Karpas-422 (cell line): ENCODE results near the gene CDC5L. TPM values are rescaled to one million over a fixed set of nuclear protein-coding genes. Genes with fewer than 3 reads are reported as not detected.

Source experiments
- DNase-seq: peaks from one replicate; pipeline ENCODE4 v3.0.0-alpha.2; 2015
- H2AFZ ChIP-seq: fragments of 200-600 bp; sonication (generic); 2 replicates; pipeline ENCODE4 v1.6.1; 2014; ENCODE audit warnings: antibody characterized with exemption, low read length, mixed read lengths
- H3K27ac ChIP-seq: fragments of 200-600 bp; sonication (generic); 2 replicates; pipeline ENCODE4 v1.5.1; 2014; ENCODE audit warnings: mild to moderate bottlenecking, low read length, moderate library complexity
- H3K27me3 ChIP-seq: fragments of 200-600 bp; sonication (generic); 2 replicates; pipeline ENCODE4 v1.6.1; 2014; ENCODE audit warnings: low read length, mixed read lengths
- H3K36me3 ChIP-seq: fragments of 200-600 bp; sonication (generic); 2 replicates; pipeline ENCODE4 v1.6.1; 2014; ENCODE audit warnings: low read length, mixed read lengths; ENCODE audit not compliant: insufficient read depth
- H3K4me1 ChIP-seq: fragments of 200-600 bp; sonication (generic); 2 replicates; pipeline ENCODE4 v1.6.1; 2014; ENCODE audit warnings: mild to moderate bottlenecking, low read length, mixed read lengths
- H3K4me2 ChIP-seq: fragments of 200-600 bp; sonication (generic); 2 replicates; pipeline ENCODE4 v1.6.1; 2014; ENCODE audit warnings: low read length, low read depth, mild to moderate bottlenecking; ENCODE audit not compliant: poor library complexity, severe bottlenecking
- H3K4me3 ChIP-seq: fragments of 200-600 bp; sonication (generic); 2 replicates; pipeline ENCODE4 v1.5.1; 2014; ENCODE audit warnings: mild to moderate bottlenecking, antibody characterized with exemption, low read length, mixed read lengths
- H3K79me2 ChIP-seq: fragments of 200-600 bp; sonication (generic); 2 replicates; pipeline ENCODE4 v1.6.1; 2014; ENCODE audit warnings: mild to moderate bottlenecking, low read length, mixed read lengths
- H3K9ac ChIP-seq: fragments of 200-600 bp; sonication (generic); 2 replicates; pipeline ENCODE4 v1.6.0; 2014; ENCODE audit warnings: low read length
- H3K9me2 ChIP-seq: fragments of 200-600 bp; sonication (generic), shearing (Covaris generic); replicated peaks from 2 replicates; pipeline ENCODE4 v1.6.0; 2014; ENCODE audit warnings: mild to moderate bottlenecking, low read length, moderate library complexity; ENCODE audit not compliant: insufficient read depth
- H3K9me3 ChIP-seq: fragments of 300-700, 200-600 bp; sonication (generic); 2 replicates; pipeline ENCODE4 v1.6.1; 2014; ENCODE audit warnings: low read length, mixed read lengths
- H4K20me1 ChIP-seq: fragments of 200-600 bp; sonication (generic); 2 replicates; pipeline ENCODE4 v1.6.1; 2014; ENCODE audit warnings: mild to moderate bottlenecking, antibody characterized with exemption, low read length, low read depth; ENCODE audit not compliant: insufficient read depth
- total RNA-seq: library from RNA; depleted of rRNA; stranded (reverse); fragments of >200 nt; shearing (Covaris generic); gene quantifications from 2 replicates; pipeline ENCODE4 v1.2.3, GENCODE V29; 2014; ENCODE audit warnings: low replicate concordance

Gene CDC5L
- total RNA-seq, 1 experiment from 2014 or later = 19.1 TPM

DNA sequence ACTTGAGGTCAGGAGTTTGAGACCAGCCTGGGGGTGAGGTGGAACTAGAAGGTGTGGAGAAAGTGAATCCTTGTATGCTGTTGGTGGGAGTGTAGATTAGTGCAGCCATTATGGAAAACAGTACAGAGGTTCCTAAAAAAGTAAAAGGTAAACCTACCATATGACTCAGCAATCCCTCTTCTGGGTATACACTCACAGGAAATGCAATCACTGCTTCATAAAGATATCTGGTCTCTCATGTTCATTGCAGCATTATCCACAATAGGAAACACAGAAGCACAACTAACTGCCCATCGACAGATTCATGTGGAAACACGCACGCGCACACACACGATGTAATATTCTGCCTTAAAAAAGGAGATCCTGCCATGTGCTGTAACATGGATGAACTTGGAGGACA, 66.7 kb downstream of the CDC5L start:
- Histone ChIP-seq H3K9ac (no peak overlapping the region), H4K20me1 (peaks cover 4% of the 10 kb centered on the region; the same call in 1 of the 2 replicates), H3K9me2 (no peaks in the 10 kb centered on the region), H3K4me3 (no peak overlapping the region), H2AFZ (no peak overlapping the region), H3K9me3 (no peaks in the 10 kb centered on the region), H3K27me3 (no peaks in the 10 kb centered on the region), H3K27ac (no peak overlapping the region), H3K36me3 (peaks cover 9% of the 10 kb centered on the region; the same call in 1 of the 2 replicates), H3K4me2 (no peak overlapping the region), H3K79me2 (no peaks in the 10 kb centered on the region), H3K4me1 (no peaks in the 10 kb centered on the region)
- DNase-seq = no peak

DNA sequence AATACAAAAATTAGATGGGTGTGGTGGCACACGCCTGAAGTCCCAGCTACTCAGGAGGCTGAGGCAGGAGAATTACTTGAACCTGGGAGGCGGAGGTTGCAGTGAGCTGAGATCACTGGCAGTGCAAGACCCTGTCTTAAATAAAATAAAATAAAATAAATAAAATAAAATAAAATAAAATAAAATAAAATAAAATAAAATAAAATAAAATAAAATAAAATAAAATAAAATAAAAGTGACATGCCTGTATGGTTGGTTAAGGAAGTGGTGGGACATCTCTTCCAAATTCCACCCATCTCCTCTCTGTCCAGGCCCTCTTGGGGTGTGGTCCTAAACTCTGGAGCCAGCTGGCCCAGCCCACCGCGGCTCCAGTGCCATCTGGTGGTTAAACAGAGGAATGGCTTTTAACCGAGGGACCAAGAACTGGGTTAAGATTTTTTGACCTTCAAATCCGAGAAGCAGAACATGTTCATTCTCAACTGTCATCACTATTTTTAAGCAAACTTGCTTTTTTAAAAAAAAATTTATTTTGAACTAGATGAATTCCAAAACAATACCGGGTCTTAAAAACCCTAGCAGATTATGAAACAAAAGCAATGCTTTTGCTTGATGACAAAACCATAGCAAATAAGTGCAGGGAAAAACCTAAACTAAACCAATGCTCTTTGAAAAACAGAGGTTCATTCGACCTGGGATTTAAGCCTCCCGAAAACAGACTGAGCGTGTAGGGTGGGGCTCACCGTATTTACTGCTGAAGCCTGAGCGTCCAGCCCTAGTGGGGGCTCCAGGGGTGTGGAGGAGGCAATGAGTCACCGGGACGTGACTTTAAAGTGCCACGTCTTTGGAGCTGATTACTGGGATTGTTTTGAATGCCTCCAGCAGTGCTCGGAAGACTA, 68.8 kb downstream of the CDC5L start:
- no peaks in the 10 kb centered on the region for H3K9me2 ChIP-seq
- peaks cover 4% of the 10 kb centered on the region; the same call in 1 of the 2 replicates for H4K20me1 ChIP-seq
- H3K9me3 ChIP-seq = no peaks in the 10 kb centered on the region
- H2AFZ ChIP-seq = no peak overlapping the region
- no peaks in the 10 kb centered on the region for H3K4me1 ChIP-seq
- H3K27me3 ChIP-seq = no peaks in the 10 kb centered on the region
- H3K79me2 ChIP-seq = no peaks in the 10 kb centered on the region
- H3K9ac ChIP-seq = no peak overlapping the region
- H3K27ac ChIP-seq = no peak overlapping the region
- H3K36me3 ChIP-seq = peaks cover 8% of the 10 kb centered on the region; the same call in 1 of the 2 replicates
- no peak overlapping the region for H3K4me3 ChIP-seq
- peak; percentile 82 for DNase-seq
- H3K4me2 ChIP-seq = no peak overlapping the region

DNA sequence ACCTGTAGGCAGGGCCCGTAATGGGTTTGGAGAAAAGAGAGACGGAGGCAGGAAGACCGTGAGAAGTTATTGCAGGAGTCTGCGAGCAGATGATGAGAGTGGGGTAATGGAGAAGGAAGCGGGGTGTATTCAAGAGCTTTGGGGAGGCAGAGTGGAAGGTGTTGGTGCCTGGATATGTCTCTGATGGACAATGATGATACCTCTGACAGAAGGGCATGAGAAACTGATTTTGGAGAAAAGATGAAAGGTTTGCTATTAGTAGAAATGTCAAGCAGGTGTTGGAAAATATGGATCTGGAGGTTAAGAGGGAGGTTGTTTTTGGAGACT, 69.4 kb downstream of the CDC5L start:
- Histone ChIP-seq H3K36me3 (peaks cover 3% of the 10 kb centered on the region; the same call in 1 of the 2 replicates), H3K4me1 (no peaks in the 10 kb centered on the region), H3K4me2 (no peak overlapping the region), H3K4me3 (no peak overlapping the region), H3K9ac (no peak overlapping the region), H2AFZ (no peak overlapping the region), H3K9me3 (no peaks in the 10 kb centered on the region), H3K79me2 (no peaks in the 10 kb centered on the region), H3K27ac (no peak overlapping the region), H3K27me3 (no peaks in the 10 kb centered on the region), H4K20me1 (peaks cover 4% of the 10 kb centered on the region; the same call in 1 of the 2 replicates), H3K9me2 (no peaks in the 10 kb centered on the region)
- DNase-seq = no peak

DNA sequence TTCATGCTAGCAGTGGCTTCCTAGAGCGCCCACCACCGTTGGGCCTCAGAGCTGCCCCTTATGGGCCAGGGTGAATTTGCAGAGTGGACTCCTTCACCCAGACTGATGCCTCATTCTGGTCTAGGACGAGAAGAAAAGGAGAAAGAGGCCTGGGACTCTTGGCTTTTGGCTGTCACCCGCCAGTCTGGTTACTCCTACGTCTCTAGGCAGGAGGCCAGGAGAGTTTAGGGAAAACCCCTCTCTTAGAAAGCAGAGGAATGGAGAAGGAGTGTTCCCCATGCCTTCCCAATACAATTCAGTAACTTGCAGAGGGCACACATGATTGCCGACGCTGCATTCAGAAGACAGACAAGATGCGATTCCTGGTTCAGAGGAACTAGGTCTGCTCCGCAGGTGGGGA, 70.1 kb downstream of the CDC5L start:
- H3K4me3 ChIP-seq = no peak overlapping the region
- no peaks in the 10 kb centered on the region for H3K9me2 ChIP-seq
- H3K27ac ChIP-seq = no peak overlapping the region
- no peak overlapping the region for H3K4me2 ChIP-seq
- DNase-seq = no peak
- H3K36me3 ChIP-seq = peaks cover 3% of the 10 kb centered on the region; the same call in 1 of the 2 replicates
- no peaks in the 10 kb centered on the region for H3K9me3 ChIP-seq
- H3K79me2 ChIP-seq = no peaks in the 10 kb centered on the region
- H3K4me1 ChIP-seq = no peaks in the 10 kb centered on the region
- no peak overlapping the region for H3K9ac ChIP-seq
- H4K20me1 ChIP-seq = peaks cover 4% of the 10 kb centered on the region; the same call in 1 of the 2 replicates
- H2AFZ ChIP-seq = no peak overlapping the region
- H3K27me3 ChIP-seq = no peaks in the 10 kb centered on the region

DNA sequence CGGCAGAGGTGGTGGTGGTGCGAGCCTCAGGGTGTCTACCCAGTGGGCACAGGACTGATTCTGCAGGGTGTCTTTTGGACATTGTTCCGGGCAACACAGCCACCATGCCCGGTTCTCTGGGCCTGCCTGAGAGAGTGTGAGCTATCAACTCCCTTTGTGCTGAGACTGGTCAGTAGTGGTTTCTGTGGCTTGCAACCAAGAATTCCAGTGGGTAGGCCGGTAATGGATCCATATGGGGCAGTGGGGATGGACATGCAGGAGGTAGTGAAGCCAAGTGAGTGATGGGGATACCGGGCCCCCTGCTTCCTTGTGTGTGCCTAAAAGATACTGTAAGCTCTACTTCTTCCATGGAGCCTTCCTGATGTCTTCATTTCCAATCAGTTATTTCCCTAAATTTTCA, 71.0 kb downstream of the CDC5L start:
- H3K27me3 ChIP-seq = no peaks in the 10 kb centered on the region
- peaks cover 4% of the 10 kb centered on the region; the same call in 1 of the 2 replicates for H4K20me1 ChIP-seq
- no peak overlapping the region for H2AFZ ChIP-seq
- no peaks in the 10 kb centered on the region for H3K79me2 ChIP-seq
- no peaks in the 10 kb centered on the region for H3K9me3 ChIP-seq
- no peak overlapping the region for H3K9ac ChIP-seq
- H3K36me3 ChIP-seq = peaks cover 3% of the 10 kb centered on the region; the same call in 1 of the 2 replicates
- no peak for DNase-seq
- no peaks in the 10 kb centered on the region for H3K4me1 ChIP-seq
- no peak overlapping the region for H3K4me3 ChIP-seq
- no peak overlapping the region for H3K27ac ChIP-seq
- no peaks in the 10 kb centered on the region for H3K9me2 ChIP-seq
- H3K4me2 ChIP-seq = no peak overlapping the region

DNA sequence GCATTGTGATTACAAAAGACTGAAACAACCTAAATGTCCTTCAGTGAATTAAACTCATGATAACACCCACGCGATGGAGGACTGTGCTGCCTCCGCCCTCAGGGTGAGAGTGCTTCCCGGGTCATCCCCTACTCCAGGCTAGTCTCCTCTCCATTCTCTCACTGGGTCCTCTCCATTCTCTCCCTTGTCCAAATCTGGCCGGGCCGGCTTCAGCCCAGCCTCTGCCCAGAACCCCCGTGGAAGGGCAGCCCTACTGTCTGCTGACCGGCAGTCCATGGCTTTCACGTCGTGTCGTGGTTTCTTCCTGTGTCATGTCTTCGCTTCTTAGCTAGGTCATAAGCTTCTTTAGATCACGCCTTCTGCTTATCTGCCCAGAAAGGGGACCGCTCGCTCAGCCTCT, 74.8 kb downstream of the CDC5L start:
- H3K27ac ChIP-seq = no peak overlapping the region
- H3K79me2 ChIP-seq = no peaks in the 10 kb centered on the region
- no peaks in the 10 kb centered on the region for H3K36me3 ChIP-seq
- no peaks in the 10 kb centered on the region for H3K4me1 ChIP-seq
- no peak overlapping the region for H3K4me2 ChIP-seq
- H3K27me3 ChIP-seq = no peaks in the 10 kb centered on the region
- H3K9me2 ChIP-seq = no peaks in the 10 kb centered on the region
- no peaks in the 10 kb centered on the region for H4K20me1 ChIP-seq
- no peak overlapping the region for H3K4me3 ChIP-seq
- no peak overlapping the region for H2AFZ ChIP-seq
- no peak for DNase-seq
- H3K9me3 ChIP-seq = no peaks in the 10 kb centered on the region
- no peak overlapping the region for H3K9ac ChIP-seq

DNA sequence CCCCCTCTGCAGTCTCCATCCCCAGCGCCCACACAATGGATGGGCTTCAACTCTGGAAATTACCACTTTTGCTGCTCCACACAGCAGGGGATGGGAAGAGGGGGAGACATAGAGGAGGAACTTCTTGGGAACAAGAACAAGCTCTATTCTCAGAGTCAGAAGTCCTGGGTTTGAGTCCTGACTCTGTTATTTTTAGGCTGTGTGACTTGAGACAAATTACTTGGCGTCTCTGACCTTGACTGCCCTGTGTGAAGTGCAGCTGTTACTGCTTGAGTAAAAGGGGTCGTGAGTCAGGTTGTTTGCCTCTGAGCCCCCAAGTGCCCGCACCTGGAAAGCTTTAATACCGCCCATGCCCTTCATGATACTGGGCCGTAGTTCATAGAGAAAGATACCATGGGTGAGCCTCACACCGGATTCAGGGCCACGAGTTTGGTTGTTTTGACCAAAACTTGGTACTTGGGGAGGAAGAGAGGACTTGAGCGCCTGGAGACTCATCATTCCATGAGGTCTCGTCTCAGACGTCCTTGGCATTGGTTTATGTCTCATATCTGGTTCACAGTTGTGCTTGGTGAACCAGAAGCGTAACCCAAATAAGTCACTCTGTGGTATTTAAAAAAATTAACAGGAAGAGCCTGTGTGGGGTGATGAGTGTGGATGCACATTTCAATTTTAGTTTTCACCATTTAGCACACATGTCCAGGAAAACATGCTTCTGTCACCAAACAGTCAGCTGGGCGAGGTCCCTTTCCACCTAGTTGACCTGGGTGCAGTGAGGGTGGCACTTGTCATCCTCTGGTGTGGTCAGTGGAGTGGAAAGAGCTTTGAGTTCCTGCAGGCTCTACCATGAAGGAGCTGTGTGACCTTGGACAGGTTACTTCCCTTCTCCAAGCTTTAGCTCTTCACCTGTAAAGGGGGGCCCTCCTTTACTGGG, 75.6 kb downstream of the CDC5L start:
- Histone ChIP-seq H3K9ac (no peak overlapping the region), H2AFZ (no peak overlapping the region), H3K9me2 (no peaks in the 10 kb centered on the region), H3K4me3 (no peak overlapping the region), H3K27me3 (no peaks in the 10 kb centered on the region), H3K9me3 (no peaks in the 10 kb centered on the region), H3K27ac (no peak overlapping the region), H3K4me1 (no peaks in the 10 kb centered on the region), H3K36me3 (no peaks in the 10 kb centered on the region), H3K4me2 (no peak overlapping the region), H3K79me2 (no peaks in the 10 kb centered on the region), H4K20me1 (no peaks in the 10 kb centered on the region)
- no peak for DNase-seq
